ENCODE data around the gene TPCN1.

The TPCN1 gene

DNA sequence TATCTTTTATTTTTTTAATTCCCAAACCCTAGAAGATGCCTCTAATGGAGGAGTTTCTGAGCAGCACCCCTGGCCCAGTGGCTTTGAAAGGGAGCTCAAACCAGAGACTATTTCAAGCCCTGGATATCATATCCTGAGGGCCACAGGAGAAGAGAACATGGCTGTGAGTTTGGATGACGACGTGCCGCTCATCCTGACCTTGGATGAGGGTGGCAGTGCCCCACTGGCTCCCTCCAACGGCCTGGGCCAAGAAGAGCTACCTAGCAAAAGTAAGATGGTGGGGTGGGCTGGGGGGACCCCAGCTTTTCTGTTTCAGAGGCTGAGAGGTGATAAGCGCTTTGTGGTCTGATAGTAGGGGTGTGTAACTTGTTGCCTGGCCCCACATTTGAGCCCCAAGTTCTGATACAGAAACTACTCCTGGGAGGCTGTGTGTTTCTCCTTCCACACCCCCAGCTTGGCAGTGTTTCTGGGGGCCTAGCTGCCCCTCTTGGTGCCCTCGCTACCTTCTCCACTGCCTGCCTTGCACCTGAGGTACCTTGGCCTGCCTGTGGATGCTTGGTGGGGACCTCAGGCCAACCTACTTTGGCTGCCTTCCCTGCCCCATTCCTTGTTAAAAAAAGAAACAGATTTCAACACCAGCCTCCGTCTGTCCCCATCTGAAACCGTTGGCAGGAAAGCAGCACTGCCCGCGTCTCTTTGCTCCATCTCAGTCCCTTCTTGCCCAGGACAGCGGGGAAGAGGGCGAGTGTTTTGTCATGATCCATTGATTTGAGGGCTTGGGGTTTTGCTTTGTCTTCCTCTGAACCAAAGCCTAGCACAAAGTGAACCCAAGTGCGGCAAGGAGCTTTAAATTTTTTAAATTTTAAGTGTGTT lies 5.7 kb downstream of the TPCN1 start:
- FAIRE-seq: no peak

DNA sequence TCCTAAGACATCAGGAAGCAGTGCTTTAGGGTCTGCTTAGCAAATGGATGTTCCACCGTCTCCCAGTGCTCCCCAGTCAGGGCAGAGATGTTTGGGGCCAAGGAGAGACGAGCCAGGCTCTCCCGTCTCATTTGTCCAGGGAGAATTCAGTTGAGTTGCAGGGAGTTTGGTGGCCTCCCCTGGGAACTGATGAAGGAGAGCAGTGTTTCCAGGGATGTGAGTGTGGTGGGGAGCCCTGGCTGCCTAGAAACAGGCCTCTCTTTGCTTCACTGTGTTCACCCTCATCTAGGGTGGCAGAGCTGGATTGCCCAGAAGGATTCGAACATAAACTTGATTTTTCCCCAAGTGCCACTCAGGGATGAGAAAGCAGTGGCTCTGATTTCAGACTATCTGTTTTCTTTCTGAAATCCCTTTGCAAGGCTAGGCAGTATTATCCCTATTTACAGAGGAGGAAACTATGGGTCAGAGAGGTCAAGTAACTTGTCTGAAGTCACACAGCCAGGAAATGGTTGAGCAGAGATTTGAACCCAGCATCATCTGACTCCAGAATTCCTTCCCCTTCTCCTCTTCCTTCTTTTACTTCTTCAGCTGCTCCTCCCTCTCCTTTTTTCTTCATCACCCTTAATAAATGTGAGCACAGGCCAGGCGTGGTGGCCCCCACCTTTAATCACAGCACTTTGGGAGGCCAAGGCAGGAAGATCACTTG lies 6.6 kb downstream of the TPCN1 start:
- FAIRE-seq: no peak

DNA sequence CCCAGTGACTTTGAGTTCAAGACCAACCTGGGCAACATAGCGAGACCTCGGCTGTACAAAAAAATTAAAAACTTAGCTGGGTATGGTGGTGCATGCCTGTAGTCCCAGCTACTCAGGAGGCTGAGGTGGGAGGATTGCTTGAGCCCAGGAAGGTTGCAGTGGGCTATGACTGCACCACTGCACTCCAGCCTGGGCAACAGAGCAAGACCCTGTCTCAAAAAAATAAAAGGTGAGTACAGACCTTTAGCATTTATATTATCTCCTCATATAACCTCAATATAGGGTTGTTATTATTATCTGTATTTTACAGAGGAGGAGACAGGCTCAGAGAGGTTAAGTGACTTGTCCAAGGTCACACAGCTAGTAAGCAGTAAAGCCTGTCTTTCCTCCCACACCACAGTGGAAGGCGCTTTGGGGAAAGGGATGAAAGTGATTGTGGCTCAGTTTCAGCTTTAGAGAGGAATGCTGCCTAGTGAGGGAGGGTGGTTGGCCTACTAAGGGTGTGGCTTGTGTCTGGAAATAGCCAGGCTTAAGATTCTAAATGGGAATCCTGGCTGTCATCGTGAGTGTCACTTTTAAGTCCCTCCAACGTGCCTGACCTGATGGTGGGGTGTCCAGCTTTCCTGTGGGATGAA lies 7.2 kb downstream of the TPCN1 start:
- no peak for FAIRE-seq

DNA sequence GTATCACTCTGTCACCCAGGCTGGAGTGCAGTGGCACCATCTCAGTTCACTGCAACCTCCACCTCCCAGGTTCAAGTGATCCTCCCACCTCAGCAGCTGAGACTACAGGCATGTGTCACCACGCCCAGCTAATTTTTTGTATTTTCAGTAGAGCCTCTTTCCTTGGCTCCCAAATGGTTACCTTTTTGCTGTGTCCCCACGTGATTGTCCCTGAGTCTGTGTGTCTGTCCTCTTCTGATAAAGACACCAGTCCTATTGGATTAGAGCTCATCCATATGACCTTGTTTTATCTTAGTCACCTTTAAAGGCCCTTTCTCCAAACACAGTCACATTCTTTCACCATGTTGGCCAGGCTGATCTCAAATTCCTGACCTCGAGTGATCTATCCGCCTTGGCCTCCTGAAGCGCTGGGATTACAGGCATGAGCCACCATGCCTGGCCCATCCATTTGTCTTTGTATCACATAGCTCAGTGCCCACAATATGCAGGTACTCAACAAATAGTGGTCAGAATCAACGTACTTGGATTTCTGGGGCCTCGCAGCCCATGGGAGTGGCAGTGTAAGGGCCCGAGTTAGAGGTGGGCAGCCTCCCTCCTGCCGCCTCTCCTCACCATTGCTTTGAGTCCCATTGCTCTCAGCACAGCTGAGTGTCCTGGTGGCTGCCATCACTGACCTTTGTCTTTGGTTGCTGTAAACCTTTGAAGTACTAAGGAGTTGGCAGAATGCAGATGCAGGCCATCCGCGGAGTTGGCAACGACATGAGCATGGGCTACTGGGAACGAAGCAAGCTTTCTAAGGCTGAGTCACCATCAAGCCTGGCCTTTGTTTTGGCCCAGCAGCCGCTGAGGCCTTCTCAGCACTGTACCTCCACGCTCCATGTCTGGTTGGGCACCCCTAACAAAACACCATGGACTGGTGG lies 9.3 kb downstream of the TPCN1 start:
- no peak for FAIRE-seq

DNA sequence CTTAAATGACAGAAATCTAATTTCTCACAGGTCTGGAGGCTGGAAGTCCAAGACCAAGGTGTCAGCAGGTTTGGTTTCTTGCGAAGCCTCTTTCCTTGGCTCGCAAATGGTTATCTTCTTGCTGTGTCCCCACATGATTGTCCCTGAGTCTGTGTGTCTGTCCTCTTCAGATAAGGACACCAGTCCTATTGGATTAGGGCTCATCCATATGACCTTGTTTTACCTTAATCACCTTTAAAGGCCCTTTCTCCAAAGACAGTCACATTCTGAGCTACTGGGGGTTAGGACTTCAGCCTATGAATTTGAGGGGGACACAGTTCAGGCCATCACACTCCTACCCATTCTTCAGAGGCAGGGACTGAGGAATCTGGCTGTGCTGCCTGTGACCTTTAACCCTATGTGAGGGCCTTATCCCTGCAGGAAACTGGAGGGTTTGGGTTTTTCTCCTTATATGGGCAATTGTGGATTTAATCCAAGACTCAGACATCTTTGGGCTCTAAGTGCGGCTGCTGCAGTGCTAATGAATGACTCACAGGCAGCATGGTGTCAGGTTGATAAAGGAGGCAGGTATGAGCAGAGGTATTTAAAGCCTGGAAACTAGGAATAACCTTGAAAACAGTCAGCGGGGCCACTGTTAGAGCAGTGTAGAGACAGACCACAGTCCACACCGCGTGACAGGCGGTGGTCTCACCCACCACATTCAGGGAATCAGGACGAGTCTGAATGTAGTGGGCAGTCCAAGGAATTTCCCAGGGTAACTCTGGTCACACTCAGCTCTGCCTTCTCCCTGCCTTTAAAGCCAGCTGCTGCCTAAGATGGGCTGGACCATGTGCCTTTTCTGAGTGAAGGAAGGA lies 10.2 kb downstream of the TPCN1 start:
- no peak for FAIRE-seq

DNA sequence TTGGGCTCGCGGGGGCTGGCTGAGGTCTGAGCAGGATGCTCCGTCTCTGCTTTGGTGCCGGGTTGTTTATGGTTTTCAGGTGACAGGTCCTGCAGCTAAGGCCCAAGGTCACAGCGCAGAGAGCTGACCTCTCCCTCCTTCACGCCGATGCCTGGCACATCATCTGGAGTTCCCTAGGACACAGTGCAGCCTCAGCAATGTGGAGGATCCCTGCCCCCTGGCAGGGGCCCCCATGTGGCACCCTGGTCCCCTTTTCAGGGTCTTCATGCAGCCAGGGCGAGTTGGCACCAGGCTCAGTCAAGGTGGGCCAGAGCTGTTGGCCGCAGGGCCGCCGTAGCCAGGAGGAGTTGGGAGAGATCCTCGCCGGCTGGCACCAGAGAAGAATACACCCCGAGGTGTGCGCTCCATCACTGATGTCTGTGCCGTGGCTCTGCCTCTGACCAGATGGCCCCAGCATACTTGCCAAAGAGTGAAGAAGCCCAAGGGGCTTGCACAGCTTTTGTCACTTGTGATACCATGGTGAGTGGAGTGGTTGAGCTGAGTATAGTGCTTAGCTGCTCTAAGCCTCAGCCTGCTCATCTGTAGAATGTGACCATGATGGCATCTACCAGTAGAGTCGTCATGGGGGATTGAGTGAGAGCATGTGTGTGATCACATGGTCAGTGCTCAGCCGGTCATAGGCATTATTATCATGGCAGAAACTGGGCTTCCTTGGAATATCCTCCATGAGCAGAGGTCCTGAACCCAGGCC lies 11.0 kb downstream of the TPCN1 start:
- FAIRE-seq: no peak

DNA sequence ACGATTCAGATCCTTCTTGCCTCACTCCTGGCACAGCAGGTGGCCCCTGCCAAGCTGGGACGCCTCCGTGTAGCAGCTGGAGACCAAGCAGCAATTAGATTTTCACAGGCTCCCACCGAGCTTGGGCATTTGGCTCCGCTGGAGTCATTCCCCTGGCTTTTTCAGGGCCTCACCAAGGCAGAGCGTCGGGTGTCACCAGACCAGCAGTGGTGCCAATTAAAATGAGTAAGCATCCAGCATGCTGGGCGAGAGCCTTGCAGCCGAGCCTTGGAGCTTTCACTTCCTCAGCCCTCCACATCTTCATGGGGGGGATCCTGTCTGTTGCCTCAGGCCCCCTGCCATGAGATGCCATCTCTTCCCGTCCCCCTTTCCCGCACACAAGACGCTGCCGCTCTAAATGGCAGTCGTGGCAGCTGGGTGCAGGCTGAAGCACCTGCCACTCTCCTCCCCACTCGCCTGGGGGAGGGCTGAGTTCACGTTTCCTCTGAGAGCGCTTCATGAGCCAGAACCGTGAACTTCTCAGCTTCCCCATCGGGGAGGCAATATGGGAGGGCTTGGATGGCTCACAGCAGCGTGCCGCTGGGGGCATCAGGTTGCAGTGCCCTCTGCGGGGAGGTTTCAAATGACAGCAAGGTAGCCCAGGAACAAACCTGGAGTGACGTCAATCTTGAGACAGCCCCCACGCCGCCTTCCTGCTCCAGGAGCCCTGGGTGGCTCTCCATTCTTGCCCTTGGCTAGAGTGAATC lies 11.7 kb downstream of the TPCN1 start:
- no peak for FAIRE-seq

DNA sequence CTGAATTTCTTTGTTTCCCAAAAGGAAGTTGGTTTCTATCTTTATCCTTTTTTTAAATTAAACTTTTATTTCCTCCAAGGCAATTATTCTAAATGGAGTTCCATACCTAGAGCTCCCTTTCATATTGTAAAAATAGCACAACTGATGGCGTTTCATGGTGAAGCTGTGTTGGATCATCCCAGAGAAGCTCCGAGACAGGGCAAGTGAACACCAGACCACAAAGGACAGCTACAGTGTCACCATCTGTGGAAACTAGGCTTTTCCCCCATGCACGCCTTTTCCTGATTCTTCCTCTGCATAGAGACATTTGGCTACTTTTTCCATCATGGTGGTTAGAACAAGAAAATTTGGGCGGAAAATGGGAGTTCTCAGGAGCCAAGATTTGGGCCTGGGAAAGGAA lies 12.7 kb downstream of the TPCN1 start:
- FAIRE-seq: no peak

DNA sequence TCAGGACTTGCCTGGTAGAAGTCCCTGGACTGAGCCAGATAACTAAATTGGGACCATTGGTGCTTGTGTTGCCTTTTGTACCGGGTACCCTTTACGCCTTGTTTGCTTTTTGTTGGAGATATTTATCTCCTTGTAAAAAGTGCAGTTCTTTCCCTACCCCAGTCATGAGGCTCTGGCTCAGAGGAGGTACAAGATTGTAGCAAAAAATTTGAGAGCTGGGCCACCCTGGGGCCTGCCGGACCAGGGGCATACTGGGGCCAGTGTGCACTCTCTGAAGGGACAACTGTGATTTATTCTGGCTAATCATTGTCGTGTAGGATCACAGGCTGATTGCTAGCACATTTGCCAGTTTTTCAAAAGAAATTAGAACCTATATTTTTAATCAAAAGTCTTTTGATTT lies 13.2 kb downstream of the TPCN1 start:
- no peak for FAIRE-seq

DNA sequence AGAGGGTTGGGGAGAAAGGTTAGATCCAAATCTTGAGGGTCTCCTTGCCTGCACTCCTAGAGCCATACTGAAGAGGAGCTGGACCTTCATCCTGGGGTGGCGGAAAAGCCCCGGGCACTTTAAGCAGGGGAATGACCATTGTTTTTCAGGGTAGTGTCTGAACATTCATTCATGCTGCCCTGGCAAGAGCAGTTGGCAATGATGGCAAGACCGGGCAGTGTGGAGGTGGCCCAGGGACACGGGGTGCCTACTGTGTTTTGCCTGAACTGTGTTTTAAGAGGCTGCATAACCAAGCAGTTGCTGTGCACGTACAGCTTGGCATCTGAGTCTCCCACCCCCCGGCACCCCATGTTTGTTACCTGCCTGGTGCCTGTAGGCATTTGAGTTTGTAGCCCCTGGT lies 14.7 kb downstream of the TPCN1 start:
- no peak for FAIRE-seq

DNA sequence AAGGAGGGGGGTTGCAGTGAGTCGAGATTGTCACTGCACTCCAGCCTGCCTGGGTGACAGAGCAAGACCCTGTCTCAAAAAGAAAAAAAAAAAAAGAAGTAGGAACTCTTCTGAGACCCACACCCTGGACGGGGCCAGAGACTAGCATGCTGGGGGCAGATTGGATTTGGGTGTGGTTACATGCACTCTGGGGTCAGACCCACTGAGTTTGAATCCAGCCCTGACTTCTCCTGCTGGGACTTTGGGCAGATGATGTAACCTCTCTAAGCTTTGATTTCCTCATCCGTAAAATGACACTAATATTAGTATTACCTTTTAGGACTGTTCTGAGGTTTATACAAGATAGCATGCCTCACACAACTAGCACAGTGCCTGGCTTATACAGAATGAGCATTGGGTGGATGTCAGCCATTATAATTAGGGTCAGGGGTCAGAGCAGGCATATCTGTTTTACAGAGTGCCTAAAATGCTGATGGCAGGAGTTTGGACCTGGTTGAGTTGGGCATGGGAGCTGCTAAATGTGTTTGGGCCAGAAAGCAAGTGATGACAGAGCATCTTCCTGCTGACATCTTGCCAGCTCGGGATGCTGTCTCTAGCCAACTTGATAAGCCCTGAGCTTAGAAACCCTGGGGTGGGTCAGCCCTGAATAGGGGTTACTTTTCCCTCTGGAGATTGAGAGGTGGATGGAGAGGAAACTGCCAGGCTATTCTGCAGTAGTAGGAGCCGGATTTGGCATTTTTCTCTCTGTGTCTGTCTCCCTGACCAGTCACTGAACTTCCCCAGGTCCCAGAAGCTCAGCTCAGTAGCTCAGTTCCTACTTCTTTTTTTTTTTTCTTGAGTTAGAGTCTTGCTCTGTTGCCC lies 15.5 kb downstream of the TPCN1 start:
- no peak for FAIRE-seq

DNA sequence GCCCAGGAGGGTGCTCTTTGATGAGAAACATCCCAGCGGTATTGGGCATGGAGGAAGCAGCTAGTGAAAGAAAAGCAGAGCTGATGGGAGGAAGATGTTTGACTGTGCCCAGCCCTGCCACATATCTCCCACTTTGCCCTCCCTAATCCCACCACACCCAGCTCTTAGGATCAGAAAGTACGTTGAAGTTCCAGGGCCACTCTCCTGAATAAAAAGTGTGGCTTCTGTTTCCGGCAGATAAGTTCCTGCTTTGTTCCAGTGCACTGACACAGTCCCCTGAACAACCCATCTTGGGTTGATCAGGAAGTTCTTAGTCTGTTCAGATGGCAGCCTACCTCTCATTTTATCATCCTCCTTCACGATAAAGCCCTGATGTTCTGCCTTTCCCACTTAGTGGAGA lies 16.5 kb downstream of the TPCN1 start:
- no peak for FAIRE-seq

DNA sequence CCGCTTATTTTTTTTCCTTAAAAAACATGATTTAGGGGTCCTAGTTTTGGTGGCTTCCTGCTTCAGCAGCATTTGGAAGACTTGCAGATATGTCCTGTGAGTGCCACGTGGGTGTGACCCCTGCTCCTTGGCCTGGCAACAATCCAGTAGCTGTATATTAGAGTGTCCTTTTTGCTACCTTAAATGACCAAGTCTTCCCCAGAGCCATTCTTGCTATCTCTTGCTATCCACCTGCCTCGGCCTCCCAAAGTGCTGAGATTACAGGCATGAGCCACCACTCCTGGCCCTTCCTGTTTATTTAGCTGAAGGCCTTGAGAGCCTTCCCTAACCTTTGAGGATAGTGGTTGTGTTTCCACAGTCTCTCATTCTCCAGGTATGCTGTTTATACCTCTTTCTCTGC lies 17.0 kb downstream of the TPCN1 start:
- FAIRE-seq: no peak

DNA sequence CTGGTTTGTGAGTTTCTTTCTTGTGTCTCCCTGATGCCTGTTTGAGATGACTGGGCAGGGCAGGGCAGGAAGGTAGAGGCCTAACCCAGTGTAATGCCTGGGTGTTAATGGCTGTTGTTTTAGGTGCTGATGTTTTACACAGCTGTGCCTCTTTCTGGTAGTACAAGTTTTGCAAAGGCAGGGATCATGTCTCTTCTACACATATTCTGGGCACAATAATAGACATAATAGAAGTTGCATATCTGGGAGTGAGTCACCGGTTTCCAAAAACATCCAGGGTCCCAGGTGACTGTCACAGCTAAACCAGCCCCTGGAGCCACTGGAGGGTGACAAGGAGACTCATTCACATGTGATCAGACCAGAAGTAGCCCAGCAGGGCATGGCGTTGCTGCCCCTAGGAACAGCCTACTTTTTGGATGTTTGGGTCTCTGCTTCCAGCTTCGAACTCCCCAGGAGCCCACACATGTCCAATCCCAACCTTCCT lies 18.1 kb downstream of the TPCN1 start:
- FAIRE-seq: no peak

DNA sequence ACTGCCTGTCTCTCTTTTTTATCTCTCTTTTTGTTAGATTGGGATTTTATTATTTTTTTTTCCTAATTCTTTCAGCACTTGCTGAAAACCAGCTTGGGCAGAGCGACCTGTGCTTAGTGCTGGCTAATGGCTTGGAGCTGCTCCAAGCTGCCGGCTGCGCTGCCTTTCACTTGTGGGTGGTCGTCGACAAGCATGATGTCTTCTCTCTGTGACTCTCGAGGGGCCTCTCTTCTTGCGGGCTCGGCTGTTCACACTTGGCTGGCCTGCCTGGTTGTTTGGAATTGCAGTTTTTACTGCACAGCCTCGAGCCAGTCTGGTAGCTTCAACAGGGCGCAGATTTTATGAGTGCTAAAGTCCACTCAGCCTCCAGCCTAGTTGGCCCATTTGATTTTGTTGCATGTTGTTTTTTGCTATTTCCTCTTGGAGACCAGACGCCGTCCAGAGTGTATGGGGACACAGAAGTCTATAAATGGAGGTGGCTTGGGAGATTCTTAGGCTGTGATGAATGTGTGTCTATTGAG lies 18.6 kb downstream of the TPCN1 start:
- FAIRE-seq: no peak

DNA sequence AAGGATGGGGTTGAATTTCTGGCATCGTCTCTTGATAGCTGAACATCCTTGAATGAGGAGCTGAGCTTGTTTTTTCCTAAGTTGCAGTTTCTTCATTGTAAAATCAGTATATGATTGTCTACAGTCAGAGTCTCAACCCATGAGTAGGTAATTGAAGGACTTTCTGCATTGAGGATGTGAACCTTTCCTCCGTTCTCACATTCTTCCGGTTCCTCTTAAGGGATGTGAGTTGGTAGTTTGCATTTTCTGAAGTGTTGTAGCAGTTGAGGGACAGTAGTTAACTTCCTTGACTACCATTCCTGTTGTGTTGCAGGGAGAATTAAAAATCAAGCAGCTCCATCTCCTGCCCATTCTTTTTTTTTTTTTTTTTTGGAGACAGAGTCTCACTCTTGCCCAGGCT lies 19.1 kb downstream of the TPCN1 start:
- FAIRE-seq: no peak

DNA sequence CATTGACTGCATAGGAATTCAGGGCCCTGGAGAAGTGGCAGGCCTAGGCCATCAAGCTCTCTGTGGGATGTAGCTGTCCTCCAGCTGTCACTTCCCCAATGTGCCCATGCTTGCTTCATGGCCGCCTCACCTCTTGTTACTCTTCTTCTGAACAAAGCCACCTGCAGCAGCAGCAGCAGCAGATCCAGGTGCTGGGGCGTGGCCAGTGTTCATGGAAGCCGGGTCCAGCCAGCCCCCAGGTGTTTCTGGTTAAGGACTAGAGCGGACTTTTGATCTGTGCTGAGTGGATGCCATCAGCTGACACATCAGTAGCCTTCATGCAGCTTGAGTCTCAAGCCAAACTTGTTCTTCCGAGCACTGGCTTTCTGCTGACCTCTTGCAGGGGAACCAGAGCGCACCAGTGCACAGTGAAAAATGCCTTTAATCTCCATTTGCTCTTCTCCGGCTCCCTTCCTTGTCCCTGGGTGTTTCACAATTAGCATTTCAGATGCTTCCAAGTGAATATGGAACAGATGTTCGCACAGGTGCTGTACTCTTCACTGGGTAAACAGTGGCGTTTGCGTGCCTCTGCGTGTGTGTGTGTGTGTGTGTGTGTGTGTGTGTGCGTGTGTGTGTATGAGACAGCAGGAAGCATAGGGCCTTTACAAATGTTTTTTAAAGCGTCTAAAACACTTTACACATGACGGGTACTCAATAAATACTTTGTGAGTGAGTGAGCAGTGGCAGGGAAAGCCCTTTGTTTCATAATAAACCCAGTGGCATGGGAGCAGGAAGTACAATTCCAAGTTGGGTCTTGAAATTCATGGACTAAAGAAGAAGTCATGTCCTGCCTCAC lies 20.1 kb downstream of the TPCN1 start:
- no peak for FAIRE-seq

DNA sequence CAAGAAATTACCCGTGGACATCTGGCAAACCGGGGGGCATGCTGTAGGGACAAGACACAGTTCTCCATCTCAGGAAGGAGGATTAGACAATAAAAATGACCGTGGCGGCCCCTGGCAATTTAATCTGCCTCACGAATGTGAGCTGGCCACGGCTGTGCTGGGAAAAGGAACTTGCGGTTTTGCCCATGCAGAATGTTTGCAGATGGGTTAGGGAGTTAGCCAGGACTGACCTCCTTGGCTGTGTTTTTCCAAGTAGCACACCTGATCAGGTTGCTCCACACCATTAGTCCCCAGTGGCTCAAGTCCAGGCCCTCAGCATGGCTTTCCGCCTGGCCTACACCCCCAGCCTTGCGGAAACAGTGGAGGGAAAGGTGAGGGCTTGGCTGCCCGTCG lies 20.8 kb downstream of the TPCN1 start:
- FAIRE-seq: no peak

Measured in TTC549 (cell line).